ENCODE results near the gene PSENEN.

PSENEN gene

DNA sequence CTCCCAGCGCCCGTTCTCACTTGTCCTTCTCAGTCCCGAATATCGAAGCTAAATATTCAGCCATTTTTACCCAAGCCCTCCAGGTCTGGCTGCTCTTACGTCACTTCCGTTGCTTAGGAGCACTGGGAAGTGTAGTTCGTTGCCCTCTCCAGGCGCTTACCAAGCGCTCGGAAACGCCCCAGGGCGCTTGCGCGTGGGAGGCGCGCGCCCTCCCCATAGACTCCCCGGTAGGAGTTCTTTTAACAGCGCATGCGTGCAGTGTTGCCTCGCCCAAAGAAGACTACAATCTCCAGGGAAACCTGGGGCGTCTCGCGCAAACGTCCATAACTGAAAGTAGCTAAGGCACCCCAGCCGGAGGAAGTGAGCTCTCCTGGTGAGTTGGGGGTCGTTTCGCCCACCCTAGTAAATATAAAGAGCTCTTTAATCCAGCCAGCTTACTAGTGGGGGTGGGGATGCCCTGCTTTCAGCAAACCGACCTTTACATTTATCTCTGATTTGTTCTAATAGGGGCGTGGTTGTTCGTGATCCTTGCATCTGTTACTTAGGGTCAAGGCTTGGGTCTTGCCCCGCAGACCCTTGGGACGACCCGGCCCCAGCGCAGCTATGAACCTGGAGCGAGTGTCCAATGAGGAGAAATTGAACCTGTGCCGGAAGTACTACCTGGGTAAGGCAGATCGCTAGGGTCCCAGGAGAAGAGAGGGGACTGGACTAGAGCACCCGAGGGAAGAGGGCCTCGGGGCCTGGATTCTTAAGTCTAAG lies at the start of gene PSENEN, which contains the start of gene U2AF1L4:
TSS of gene PSENEN (plus strand) at position 324 of the 759 bp plus-strand sequence. CDS start at position 604, 280 bp downstream.
TSS of gene U2AF1L4 (minus strand) at position 91 of the 759 bp plus-strand sequence. CDS start at position 64, 27 bp downstream.
- peak; percentile 100 for DNase-seq (ENCODE audit: low spot score)

DNA sequence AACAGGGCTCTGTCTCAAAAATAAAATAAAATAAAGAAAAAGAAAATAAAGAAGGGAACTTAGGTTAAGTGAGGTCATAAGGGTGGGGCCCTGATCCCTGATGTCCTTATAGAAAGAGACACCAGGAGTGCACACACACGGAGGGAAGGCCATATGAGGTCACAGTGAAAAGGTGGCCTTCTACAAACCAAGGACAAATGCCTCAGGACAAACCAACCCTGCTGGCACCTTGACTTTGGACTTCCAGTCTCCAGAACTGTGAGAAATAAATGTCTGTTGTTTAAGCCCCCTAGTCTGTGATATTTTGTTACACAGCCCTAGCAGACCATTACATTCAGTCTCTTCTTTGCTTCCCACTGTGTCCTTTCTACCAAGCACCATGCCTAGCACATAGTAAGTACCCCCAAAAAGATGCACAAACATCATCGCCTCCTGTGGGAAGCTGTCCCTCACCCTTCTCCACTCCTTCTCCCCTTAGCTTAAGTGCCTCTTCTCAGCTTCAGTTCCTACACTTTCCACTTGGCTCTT lies 49.5 kb upstream of the PSENEN start:
- no peak for DNase-seq (ENCODE audit: low spot score)

DNA sequence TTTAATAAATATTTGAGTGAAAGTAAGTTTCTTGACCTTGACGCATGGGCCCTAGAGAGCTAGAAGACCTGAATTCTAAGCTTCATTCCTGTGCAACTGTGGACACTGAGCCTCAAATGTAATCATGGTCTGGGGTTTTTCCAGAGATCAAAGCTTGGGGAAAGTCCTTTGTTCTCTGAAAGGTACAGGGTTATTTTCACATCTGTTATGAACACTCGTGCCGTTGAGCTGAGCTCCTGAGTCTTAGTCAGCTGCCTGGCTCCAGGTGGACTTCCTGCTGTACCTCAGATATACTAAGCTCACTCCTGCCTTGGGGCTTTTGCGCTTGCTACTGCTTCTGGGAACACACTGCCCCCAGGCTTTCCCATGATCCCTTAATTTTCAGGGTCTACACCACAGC lies 48.6 kb upstream of the PSENEN start:
- DNase-seq (ENCODE audit: low spot score): no peak

DNA sequence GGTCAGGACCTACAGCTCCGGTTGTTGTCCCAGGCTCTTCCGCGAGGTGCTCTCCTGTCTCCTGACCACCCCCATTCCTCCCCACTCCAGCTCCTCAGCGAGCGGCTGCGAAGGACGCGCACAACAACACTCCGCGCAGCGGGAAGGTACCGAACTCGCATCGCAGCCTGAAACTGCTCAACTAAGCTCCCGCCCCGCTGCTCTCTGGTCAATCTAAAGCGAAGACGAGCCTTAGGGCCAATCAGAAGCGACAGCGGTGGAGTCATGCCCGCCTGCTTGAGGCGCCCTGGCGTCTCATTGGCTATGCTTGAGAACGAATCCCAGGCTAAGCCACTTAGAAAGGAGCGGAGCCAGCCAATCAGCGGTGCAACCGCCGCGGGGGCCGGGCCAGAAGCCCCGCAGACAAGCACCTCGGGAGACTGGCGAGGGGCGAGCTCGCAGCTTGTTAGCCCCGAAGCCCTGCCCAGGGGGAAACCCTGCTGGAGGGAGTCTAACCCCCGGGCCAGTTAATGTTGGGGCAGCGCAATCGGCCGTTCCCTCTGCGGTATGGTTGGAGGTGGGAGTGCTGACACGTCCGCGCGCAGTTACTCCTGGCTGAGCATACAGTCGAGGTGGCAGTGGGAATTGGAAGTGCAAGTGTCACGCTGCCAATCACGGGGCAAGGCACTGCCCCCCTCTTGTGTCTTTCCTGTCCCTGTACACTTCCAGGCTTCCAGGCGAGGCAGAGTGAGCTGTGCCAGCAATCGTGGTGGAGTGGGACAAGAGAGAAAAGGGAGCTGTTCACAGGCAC lies 43.0 kb upstream of the PSENEN start:
- DNase-seq (ENCODE audit: low spot score): peak; percentile 99

GRCh38 chr19:35703343-35703742 lies 42.1 kb upstream of the PSENEN start:
- no peak for DNase-seq (ENCODE audit: low spot score)

DNA sequence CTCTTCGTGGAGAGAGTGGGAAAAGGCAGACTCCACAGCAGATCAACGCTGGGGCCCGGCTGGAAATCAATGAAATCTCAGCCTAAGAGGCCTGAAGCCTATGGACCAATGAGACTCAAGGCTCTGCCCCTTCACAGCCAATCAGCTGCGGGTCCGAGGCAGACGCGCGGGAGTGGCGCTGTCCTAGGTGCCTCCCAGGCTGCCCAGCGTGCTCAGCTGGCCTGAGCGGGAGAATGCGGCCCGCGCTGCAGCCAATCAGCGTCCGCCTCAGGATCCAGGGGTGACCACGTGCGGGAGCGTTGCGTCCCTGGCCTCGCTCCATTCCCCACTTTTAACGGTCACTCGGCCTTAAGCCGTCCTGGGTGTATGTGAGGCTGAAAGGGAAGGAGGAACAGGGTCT lies 41.2 kb upstream of the PSENEN start, which contains the start of gene ZBTB32:
TSS of gene ZBTB32 (plus strand) at position 341 of the 400 bp plus-strand sequence. CDS start 10,069 bp downstream, outside the sequence.
- no peak for DNase-seq (ENCODE audit: low spot score)

GRCh38 chr19:35708391-35708790 lies 37.1 kb upstream of the PSENEN start:
- DNase-seq (ENCODE audit: low spot score): no peak

GRCh38 chr19:35710784-35711723 lies 34.4 kb upstream of the PSENEN start:
- DNase-seq (ENCODE audit: low spot score): no peak

- no peak for DNase-seq (ENCODE audit: low spot score)
Measured at GRCh38 chr19:35712567-35713505, 32.6 kb upstream of the PSENEN start.

DNA sequence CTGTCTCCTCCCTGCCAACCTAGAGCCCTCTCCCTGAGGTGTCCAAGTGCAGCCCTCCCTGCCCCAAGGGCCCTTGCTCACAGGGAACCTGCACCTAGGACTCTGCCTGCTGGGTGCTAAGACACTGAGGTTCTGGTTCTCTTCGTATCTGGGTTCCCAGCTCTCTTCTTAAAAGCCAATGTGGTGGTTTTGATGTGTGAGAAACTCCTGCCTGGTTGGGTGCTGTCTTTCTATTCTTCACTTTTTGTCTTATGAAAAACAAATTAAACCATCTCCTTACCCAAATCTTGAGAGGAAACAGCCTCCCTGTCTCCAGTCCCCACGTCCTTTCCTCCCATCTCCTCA lies 32.0 kb upstream of the PSENEN start:
- no peak for DNase-seq (ENCODE audit: low spot score)

DNA sequence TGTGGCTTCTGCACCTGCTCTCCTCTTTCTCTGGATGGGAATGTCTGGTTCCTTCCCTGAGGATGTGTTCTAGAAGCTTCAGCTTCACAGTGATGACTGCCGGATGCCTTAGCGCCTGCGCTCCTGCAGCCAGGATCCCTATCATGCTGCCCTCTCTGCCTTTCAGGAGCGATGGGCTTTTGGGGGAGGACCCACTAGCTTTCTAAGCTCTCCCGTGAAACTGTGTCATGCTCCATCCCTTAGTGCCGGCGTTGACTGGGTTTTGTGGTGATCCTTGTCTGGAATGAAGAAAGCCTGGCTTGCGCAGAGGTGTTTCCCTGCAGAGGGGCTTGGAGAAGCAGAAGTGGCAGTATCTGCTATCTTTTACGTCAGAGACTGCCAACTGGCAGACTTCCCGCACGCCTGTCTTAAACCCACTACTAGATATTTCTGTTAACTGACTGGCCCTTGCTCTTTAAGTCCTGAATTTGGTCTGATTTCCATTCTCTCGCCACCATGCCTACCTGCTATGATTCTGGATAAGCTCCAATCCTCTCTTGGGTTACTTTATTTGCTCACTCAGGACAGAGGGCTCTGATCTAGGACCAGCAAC lies 31.5 kb upstream of the PSENEN start:
- DNase-seq (ENCODE audit: low spot score): no peak

DNA sequence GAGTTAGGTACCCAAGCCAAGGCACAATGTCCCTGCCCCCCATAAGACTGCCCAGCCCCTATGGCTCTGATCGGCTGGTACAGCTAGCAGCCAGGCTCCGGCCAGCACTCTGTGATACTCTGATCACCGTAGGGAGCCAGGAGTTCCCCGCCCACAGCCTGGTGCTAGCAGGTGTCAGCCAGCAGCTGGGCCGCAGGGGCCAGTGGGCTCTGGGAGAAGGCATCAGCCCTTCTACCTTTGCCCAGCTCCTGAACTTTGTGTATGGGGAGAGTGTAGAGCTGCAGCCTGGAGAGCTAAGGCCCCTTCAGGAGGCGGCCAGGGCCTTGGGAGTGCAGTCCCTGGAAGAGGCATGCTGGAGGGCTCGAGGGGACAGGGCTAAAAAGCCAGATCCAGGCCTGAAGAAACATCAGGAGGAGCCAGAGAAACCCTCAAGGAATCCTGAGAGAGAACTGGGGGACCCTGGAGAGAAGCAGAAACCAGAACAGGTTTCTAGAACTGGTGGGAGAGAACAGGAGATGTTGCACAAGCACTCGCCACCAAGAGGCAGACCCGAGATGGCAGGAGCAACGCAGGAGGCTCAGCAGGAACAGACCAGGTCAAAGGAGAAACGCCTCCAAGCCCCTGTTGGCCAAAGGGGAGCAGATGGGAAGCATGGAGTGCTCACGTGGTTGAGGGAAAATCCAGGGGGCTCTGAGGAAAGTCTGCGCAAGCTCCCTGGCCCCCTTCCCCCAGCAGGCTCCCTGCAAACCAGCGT lies 30.7 kb upstream of the PSENEN start:
- DNase-seq (ENCODE audit: low spot score): no peak

DNA sequence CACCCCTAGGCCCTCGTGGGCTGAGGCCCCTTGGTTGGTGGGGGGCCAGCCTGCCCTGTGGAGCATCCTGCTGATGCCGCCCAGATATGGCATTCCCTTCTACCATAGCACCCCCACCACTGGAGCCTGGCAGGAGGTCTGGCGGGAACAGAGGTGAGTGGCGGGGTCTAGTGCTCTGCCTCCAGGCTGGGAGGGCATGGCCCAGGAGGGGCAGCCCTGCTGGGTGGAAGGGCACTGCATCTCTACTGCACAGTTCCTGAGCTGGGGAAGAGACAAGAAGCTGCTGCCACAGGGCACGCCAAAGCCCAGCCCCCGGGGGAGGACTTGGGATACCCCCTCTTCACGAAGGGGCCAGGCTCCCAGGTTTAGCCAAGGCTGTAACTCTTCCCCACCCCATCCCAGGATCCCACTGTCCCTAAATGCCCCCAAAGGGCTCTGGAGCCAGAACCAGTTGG lies 30.1 kb upstream of the PSENEN start:
- DNase-seq (ENCODE audit: low spot score): no peak

DNA sequence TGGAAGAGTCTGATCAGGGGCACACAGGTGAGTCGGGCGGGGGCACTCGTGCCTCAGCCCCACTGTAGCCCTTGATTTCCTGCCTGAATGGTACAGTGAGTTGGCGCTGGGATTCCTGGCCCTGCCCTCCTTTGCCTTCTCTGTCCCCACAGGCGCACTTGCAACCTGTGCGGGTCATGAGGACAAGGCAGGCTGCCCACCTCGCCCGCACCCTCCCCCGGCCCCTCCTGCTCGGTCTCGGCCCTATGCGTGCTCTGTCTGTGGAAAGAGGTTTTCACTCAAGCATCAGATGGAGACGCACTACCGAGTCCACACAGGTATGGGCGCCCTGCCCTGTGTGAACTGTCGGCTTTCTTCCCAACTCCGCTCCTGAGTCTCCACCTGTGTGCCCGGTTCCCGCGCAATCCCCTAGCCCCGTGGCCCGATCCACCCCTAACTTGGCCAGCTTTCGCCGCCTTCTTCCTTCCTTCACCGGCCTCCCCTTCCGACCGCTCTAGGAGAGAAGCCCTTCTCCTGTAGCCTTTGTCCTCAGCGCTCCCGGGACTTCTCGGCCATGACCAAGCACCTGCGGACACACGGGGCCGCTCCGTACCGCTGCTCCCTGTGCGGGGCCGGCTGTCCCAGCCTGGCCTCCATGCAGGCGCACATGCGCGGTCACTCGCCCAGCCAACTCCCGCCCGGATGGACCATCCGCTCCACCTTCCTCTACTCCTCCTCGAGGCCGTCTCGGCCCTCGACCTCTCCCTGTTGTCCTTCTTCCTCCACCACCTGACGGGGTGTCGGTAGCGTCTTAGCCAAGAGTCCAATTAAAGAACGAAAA lies 29.3 kb upstream of the PSENEN start:
- no peak for DNase-seq (ENCODE audit: low spot score)

- peak; percentile 97 for DNase-seq (ENCODE audit: low spot score)
Measured at GRCh38 chr19:35716801-35717664, 28.4 kb upstream of the PSENEN start.

- DNase-seq (ENCODE audit: low spot score): no peak
Measured at GRCh38 chr19:35717665-35718344, 27.6 kb upstream of the PSENEN start, which contains the start of gene KMT2B. KMT2B (plus strand) TSS chr19:35718003; CDS start chr19:35718019, 16 bp downstream.
